ENCODE results near the gene NDUFB7. TPM values are rescaled to one million over a fixed set of nuclear protein-coding genes. Genes with fewer than 3 reads are reported as not detected.
"Not testable (repeated sequence)": the region's sequence is repeated elsewhere in the genome, so short reads cannot be mapped to it uniquely, and the experiment has no call there.

The NDUFB7 gene
- total RNA-seq, 1 donor from 2014 or later = 400 TPM

GRCh38 chr19:14551134-14552005 is 20.5 kb downstream of the NDUFB7 start:
- DNase-seq (ENCODE audit: low read depth) = not testable (repeated sequence)

GRCh38 chr19:14550201-14550754 is 21.6 kb downstream of the NDUFB7 start:
- no peak for TF ChIP-seq CTCF (conservative IDR thresholded peaks at IDR 0.05; ENCODE audit: low read depth, low read length)
- no peak overlapping the region for H3K4me3 ChIP-seq (ENCODE audit: low read depth, low read length)
- DNase-seq (ENCODE audit: low read depth) = no peak

More at GRCh38 chr19:14551134-14552005, 20.5 kb downstream of the NDUFB7 start:
- H3K4me3 ChIP-seq (ENCODE audit: low read depth, low read length) = not testable (repeated sequence)
- peak; percentile 38 for TF ChIP-seq CTCF (conservative IDR thresholded peaks at IDR 0.05; ENCODE audit: low read depth, low read length)

DNA sequence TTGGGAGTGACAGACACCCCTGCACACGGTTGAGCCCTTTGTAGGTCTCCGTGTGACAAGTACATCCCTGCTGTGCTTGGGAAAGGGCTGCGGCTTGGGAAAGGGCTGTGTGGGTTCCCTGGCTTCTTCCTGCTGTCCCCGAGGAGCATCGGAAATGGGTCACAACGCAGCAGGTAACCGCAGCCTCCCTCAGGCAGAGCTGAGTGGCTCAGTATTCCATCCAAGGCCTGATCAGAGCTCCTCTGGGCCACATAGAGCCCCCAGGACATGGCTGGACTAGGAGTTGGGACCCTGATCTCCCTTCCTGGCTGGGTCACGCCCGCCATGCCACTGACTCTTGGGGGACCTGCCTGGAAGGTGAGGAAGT is 26.2 kb downstream of the NDUFB7 start:
- no peak for DNase-seq (ENCODE audit: low read depth)
- peak overlapping the region; percentile 11 for H3K4me3 ChIP-seq (ENCODE audit: low read depth, low read length)
- no peak for TF ChIP-seq CTCF (conservative IDR thresholded peaks at IDR 0.05; ENCODE audit: low read depth, low read length)

- TF ChIP-seq CTCF (conservative IDR thresholded peaks at IDR 0.05; ENCODE audit: low read depth, low read length) = no peak
- no peak for DNase-seq (ENCODE audit: low read depth)
- peak overlapping the region; percentile 11 for H3K4me3 ChIP-seq (ENCODE audit: low read depth, low read length)
Measured at GRCh38 chr19:14544977-14545715, 26.7 kb downstream of the NDUFB7 start.

DNA sequence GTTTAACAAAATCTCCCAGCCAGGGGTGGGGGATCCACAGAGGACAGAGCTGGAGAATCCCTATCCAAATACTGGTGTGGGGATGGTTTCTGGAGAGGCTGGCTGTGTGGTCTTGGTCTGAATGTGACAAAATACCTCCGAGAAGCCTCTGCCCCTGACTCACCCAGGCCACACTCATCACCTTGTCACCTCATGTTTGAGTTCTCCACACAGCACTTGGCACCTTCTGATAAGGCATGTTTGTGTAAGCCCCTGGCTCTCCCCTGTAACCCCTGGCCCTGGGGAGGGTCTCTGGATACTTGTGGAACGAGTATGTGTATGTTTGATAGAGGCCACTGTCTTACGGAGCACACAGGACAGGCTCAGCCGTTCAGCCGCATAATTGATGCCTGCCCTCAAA is 27.8 kb downstream of the NDUFB7 start:
- H3K4me3 ChIP-seq (ENCODE audit: low read depth, low read length) = no peak overlapping the region
- DNase-seq (ENCODE audit: low read depth) = no peak

More for the DNA sequence above, 27.8 kb downstream of the NDUFB7 start:
- no peak for TF ChIP-seq CTCF (conservative IDR thresholded peaks at IDR 0.05; ENCODE audit: low read depth, low read length)
